ENCODE results near the gene STIM2. TPM values are rescaled to one million over a fixed set of nuclear protein-coding genes. Genes with fewer than 3 reads are reported as not detected.
A peak's percentile ranks its signal among the peaks of the same experiment; 100 is the strongest.
"Not testable (repeated sequence)": the region's sequence is repeated elsewhere in the genome, so short reads cannot be mapped to it uniquely, and the experiment has no call there.

The STIM2 gene
- total RNA-seq, 2 donors from 2014 or later: 23.2 to 24.5 TPM

DNA sequence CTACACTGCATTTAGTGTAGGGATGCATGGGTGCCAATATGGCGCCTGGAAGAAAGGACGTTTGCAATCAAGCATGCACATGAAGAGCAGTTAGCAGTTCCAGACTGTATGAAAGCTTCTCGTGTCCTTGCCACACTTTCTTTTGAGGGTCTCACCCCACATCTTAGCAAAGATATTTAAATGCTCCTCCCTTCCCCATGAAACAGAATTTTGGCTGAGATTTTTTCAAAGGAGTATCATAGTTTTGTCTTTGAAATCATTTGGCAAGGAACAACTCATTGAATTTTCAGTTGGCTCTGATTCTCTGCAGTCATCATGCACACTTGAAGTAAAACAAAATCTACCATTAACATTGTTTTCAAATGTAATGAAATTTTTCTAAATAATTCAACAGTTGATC, 39.6 kb upstream of the STIM2 start:
- no peak overlapping the region for H3K27ac ChIP-seq (ENCODE audit: low read depth, low read length)
- H3K27me3 ChIP-seq (ENCODE audit: control insufficient read depth, insufficient read depth, low read length, poor library complexity, severe bottlenecking): no peaks in the 10 kb centered on the region
- H3K36me3 ChIP-seq (ENCODE audit: control insufficient read depth, insufficient read depth, low read length): no peaks in the 10 kb centered on the region
- DNase-seq: no peak
- H3K36me3 Mint-ChIP-seq (ENCODE audit: low read depth): peaks cover 3% of the 10 kb centered on the region
- peaks cover 19% of the 10 kb centered on the region for H3K9me3 Mint-ChIP-seq
- peaks cover 7% of the 10 kb centered on the region for H3K4me1 ChIP-seq (ENCODE audit: control insufficient read depth, insufficient read depth, low read length)
- H3K9me3 ChIP-seq (ENCODE audit: control insufficient read depth, low read length): peaks cover 14% of the 10 kb centered on the region
- H3K9ac ChIP-seq (ENCODE audit: extremely low read depth, low read length, poor library complexity, severe bottlenecking): no peak overlapping the region
- TF ChIP-seq, protein P1, sequence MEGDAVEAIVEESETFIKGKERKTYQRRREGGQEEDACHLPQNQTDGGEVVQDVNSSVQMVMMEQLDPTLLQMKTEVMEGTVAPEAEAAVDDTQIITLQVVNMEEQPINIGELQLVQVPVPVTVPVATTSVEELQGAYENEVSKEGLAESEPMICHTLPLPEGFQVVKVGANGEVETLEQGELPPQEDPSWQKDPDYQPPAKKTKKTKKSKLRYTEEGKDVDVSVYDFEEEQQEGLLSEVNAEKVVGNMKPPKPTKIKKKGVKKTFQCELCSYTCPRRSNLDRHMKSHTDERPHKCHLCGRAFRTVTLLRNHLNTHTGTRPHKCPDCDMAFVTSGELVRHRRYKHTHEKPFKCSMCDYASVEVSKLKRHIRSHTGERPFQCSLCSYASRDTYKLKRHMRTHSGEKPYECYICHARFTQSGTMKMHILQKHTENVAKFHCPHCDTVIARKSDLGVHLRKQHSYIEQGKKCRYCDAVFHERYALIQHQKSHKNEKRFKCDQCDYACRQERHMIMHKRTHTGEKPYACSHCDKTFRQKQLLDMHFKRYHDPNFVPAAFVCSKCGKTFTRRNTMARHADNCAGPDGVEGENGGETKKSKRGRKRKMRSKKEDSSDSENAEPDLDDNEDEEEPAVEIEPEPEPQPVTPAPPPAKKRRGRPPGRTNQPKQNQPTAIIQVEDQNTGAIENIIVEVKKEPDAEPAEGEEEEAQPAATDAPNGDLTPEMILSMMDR (conservative IDR thresholded peaks at IDR 0.05): no peak
- H3K4me3 Mint-ChIP-seq: no peak overlapping the region
- H3K27ac Mint-ChIP-seq: no peak overlapping the region
- WGBS, 2 experiments (ENCODE audit: insufficient coverage in 1 of 2, insufficient read length in 1 of 2): 93 to 96% methylated on average over 3 of the region's 3 CpGs
- no peaks in the 10 kb centered on the region for H3K27me3 Mint-ChIP-seq (ENCODE audit: insufficient read depth)
- no peaks in the 10 kb centered on the region for H3K4me1 Mint-ChIP-seq
- no peak overlapping the region for H3K4me3 ChIP-seq (ENCODE audit: low read length)

DNA sequence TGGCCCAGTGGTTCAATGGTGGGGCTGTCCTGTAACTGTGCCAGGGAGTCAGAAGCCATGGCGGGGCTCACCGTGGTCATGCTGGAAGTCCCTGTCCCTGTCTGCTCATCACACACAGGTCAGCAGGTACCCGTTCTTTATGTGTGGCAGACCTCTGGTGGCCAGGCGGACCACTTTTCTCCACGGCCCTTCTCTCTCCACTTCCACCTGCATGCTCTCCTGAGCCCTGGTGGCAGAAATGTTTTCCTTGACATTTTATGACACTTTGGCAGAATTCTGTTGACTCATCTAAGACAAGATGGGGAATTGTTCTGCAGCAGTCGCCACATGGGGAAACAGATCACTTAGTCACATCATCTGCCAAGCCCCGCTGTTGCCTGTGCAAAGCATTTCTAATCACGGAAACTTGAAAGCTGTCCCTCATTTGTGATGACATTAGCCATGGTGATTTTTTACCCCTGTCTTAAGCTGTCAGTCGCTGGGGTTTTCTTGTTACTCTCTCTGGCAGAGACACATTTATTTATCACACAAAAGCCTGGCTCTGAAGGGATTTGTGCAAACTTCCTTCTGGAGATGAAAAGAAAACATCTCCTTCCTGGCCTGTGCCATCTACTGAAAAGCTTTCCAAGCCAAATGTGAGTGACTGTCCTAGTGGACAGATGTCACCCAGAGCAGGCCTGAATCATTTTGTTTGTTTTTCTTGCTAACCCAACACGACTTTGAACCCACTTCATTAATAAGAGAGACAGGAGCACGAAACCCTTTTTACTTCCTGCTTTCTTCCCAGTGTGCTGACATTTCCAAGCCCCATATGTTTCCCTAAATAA, 38.8 kb upstream of the STIM2 start:
- peaks cover 7% of the 10 kb centered on the region for H3K4me1 ChIP-seq (ENCODE audit: control insufficient read depth, insufficient read depth, low read length)
- H3K4me1 Mint-ChIP-seq: no peaks in the 10 kb centered on the region
- no peak overlapping the region for H3K4me3 Mint-ChIP-seq
- no peak for DNase-seq
- peaks cover 14% of the 10 kb centered on the region for H3K9me3 ChIP-seq (ENCODE audit: control insufficient read depth, low read length)
- H3K4me3 ChIP-seq (ENCODE audit: low read length): no peak overlapping the region
- peaks cover 3% of the 10 kb centered on the region for H3K36me3 Mint-ChIP-seq (ENCODE audit: low read depth)
- H3K36me3 ChIP-seq (ENCODE audit: control insufficient read depth, insufficient read depth, low read length): no peaks in the 10 kb centered on the region
- peaks cover 19% of the 10 kb centered on the region for H3K9me3 Mint-ChIP-seq
- H3K27me3 Mint-ChIP-seq (ENCODE audit: insufficient read depth): no peaks in the 10 kb centered on the region
- H3K9ac ChIP-seq (ENCODE audit: extremely low read depth, low read length, poor library complexity, severe bottlenecking): no peak overlapping the region
- H3K27ac Mint-ChIP-seq: no peak overlapping the region
- TF ChIP-seq, protein P1 (conservative IDR thresholded peaks at IDR 0.05): peak; percentile 36
- WGBS, 2 experiments (ENCODE audit: insufficient coverage in 1 of 2, insufficient read length in 1 of 2): 88% methylated on average over 6 to 11 of the region's 11 CpGs
- H3K27ac ChIP-seq (ENCODE audit: low read depth, low read length): no peak overlapping the region
- no peaks in the 10 kb centered on the region for H3K27me3 ChIP-seq (ENCODE audit: control insufficient read depth, insufficient read depth, low read length, poor library complexity, severe bottlenecking)

DNA sequence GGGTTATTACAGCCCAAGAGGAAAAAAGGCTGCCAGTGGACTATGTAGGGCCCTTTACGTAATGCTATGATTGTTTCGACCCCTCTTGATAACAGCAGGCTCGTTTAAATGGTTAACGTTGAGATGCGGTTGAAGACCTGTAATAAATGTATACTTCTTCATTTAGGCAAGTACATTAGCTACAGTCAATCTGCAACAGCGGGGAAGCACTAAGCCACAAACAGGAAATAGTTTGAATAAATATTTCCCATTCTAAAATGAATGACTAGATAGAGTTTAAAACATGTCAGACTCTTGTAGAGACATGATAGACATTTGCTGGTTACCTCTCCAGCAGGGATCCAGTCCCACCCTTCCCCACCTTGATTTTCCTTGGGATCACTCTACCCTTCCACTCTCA, 38.1 kb upstream of the STIM2 start:
- TF ChIP-seq, protein P1 (conservative IDR thresholded peaks at IDR 0.05): no peak
- H3K4me1 Mint-ChIP-seq: no peaks in the 10 kb centered on the region
- peaks cover 3% of the 10 kb centered on the region for H3K36me3 Mint-ChIP-seq (ENCODE audit: low read depth)
- no peak overlapping the region for H3K4me3 Mint-ChIP-seq
- no peak overlapping the region for H3K27ac Mint-ChIP-seq
- no peaks in the 10 kb centered on the region for H3K27me3 Mint-ChIP-seq (ENCODE audit: insufficient read depth)
- H3K36me3 ChIP-seq (ENCODE audit: control insufficient read depth, insufficient read depth, low read length): no peaks in the 10 kb centered on the region
- DNase-seq: no peak
- no peak overlapping the region for H3K9ac ChIP-seq (ENCODE audit: extremely low read depth, low read length, poor library complexity, severe bottlenecking)
- peaks cover 19% of the 10 kb centered on the region for H3K9me3 Mint-ChIP-seq
- H3K4me1 ChIP-seq (ENCODE audit: control insufficient read depth, insufficient read depth, low read length): peaks cover 7% of the 10 kb centered on the region
- H3K27ac ChIP-seq (ENCODE audit: low read depth, low read length): no peak overlapping the region
- no peak overlapping the region for H3K4me3 ChIP-seq (ENCODE audit: low read length)
- no peaks in the 10 kb centered on the region for H3K27me3 ChIP-seq (ENCODE audit: control insufficient read depth, insufficient read depth, low read length, poor library complexity, severe bottlenecking)
- 82 to 100% methylated on average over 2 to 6 of the region's 6 CpGs for WGBS, 2 experiments (ENCODE audit: insufficient coverage in 1 of 2, insufficient read length in 1 of 2)
- H3K9me3 ChIP-seq (ENCODE audit: control insufficient read depth, low read length): peaks cover 14% of the 10 kb centered on the region

DNA sequence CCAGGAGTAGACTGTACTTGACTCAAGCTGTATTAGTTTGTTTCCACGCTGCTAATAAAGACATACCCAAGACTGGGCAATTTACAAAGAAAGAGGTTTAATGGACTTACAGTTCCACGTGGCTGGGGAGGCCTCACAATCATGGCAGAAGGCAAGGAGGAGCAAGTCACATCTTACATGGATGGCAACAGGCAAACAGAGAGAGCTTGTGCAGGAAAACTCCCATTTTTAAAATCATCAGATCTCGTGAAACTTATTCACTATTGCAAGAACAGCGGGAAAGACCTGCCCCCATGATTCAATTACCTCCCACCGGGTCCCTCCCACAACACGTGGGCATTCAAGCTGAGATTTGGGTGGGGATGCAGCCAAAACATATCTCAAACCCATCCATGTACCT, 37.7 kb upstream of the STIM2 start:
- peaks cover 19% of the 10 kb centered on the region for H3K9me3 Mint-ChIP-seq
- H3K4me1 ChIP-seq (ENCODE audit: control insufficient read depth, insufficient read depth, low read length); H3K27me3 Mint-ChIP-seq (ENCODE audit: insufficient read depth); H3K27ac Mint-ChIP-seq; H3K27ac ChIP-seq (ENCODE audit: low read depth, low read length); H3K4me1 Mint-ChIP-seq; DNase-seq; H3K9ac ChIP-seq (ENCODE audit: extremely low read depth, low read length, poor library complexity, severe bottlenecking); H3K4me3 Mint-ChIP-seq; H3K36me3 ChIP-seq (ENCODE audit: control insufficient read depth, insufficient read depth, low read length); H3K36me3 Mint-ChIP-seq (ENCODE audit: low read depth); H3K4me3 ChIP-seq (ENCODE audit: low read length); H3K27me3 ChIP-seq (ENCODE audit: control insufficient read depth, insufficient read depth, low read length, poor library complexity, severe bottlenecking): not testable (repeated sequence)
- H3K9me3 ChIP-seq (ENCODE audit: control insufficient read depth, low read length): peaks cover 14% of the 10 kb centered on the region
- WGBS, 2 experiments (ENCODE audit: insufficient coverage in 1 of 2, insufficient read length in 1 of 2): 87 to 100% methylated on average over 2 to 6 of the region's 6 CpGs
